ENCODE data around the gene SLFNL1.

DNA sequence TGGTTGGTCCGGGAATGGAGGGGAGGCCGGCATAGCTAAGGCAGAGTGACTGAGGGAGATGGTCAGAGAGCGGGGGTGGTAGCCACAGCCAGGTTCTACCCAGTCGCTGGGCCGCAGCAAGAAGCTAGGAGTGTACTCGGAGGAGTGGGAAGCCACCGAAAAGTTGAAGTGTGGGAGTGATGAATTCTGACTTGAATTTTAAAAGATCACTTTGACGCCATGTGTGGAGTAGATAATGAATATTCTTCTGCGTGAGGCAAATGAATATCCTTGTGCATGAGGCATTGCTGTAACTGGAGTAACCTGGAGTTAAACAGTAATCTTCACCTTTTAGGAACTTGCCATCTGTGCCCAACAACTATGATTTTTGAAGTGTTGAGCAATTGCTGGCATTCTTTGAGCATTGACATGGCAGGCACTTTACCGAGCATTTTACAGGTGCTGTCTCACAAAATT is 35.2 kb downstream of the SLFNL1 start:
- TF ChIP-seq EZH2phosphoT487 (IDR thresholded peaks at IDR 0.05; ENCODE audit: borderline replicate concordance, low read depth, low read length) (no peak), CTCF (conservative IDR thresholded peaks at IDR 0.05; ENCODE audit: low read length) (no peak)

Measured in OCI-LY7 (cell line).